HL-60/S4 treated with phorbol 12-myristate 13-acetate at 8.2 ng/mL for 4 days and 3 days (cell line): ENCODE data around the gene COL11A2.

ENCODE experiments used
- in situ Hi-C: fragments of 300-500 bp; cut with MboI; formaldehyde crosslinking; loops from 2 replicates; pipeline ENCODE4 v1.15.0; 2022; ENCODE audit warnings: low sequenced_read_pairs

COL11A2 gene

GRCh38 chr6:33172688-33173534, 19.4 kb downstream of the COL11A2 start:
- in situ Hi-C loops, result no loop called here

DNA sequence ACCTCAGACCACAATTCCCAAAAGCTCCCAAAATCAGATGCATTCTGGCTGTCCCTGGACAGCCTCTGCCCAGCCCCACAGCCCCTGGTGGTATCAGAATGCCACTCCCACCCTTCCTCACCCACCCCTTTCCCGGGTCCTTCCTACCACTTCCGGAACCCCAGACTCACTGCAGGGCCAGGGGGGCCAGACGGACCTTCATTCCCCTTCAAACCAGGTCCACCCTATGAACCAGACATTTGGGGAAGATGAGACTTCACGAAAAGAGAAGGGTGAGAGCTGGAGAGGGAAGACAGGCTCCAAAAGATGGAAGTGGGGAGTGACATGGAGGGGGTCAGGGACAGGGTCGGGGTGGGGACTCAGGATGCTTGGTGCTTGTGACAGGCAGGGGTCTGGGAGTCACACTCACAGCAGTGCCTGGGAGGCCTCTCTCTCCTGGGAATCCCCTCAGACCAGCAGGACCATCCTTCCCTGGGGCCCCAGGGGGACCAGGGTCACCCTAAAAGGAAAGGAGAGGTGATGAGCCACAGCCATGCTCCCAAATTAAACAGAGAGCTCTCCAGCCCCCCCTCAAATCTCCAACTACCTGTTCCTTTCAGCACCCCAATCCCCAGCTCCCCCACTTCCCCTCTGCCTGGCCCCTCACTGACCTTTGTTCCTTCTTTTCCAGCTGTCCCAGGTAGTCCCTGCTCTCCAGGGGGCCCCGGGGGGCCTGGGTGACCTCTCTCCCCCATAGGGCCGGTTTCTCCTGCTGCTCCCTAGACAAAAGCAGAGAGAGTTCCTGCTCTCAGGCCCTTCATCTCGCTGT, 20.2 kb downstream of the COL11A2 start:
- in situ Hi-C loops, result no loop called here

- in situ Hi-C loops, result no loop called here
Measured at GRCh38 chr6:33171016-33171879, 21.0 kb downstream of the COL11A2 start.

DNA sequence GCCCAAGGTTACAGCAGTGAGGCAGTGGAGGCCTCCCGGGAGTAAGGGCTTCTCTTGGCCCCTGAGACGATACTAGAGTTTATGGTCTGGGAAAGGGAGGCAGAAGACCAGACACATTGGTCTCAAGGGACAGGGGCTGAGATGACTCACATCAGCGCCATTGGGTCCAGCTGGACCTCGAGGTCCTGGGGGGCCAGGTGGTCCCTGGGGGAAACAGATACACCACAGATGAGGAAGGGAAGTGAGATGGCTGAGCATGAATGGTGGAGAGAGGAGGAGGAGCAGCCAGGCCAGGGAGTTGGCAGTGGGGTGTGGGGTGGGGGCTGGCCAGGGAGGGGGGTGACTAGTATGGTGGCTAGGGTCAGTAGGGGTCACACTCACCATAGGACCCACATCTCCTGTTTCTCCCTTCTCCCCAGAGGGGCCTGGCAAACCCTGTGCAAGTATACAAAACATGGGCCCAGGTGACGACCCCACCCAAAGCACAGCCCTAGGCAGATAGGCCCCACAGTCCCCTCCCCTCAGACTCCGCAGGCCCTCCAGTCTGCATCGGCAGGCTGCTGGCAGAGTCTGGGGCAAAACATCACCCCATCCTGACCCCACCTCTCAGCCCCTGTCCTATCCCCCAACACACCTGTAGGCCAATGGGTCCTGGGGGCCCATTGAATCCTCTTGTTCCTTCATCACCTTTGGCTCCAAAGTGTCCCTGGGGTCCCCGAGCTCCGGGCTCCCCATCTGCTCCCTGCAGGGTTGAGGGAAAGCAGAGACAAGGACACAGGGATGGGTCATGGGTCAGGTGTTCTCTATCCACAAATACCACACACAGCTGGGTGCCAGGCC, 21.9 kb downstream of the COL11A2 start:
- in situ Hi-C loops, result no loop called here

DNA sequence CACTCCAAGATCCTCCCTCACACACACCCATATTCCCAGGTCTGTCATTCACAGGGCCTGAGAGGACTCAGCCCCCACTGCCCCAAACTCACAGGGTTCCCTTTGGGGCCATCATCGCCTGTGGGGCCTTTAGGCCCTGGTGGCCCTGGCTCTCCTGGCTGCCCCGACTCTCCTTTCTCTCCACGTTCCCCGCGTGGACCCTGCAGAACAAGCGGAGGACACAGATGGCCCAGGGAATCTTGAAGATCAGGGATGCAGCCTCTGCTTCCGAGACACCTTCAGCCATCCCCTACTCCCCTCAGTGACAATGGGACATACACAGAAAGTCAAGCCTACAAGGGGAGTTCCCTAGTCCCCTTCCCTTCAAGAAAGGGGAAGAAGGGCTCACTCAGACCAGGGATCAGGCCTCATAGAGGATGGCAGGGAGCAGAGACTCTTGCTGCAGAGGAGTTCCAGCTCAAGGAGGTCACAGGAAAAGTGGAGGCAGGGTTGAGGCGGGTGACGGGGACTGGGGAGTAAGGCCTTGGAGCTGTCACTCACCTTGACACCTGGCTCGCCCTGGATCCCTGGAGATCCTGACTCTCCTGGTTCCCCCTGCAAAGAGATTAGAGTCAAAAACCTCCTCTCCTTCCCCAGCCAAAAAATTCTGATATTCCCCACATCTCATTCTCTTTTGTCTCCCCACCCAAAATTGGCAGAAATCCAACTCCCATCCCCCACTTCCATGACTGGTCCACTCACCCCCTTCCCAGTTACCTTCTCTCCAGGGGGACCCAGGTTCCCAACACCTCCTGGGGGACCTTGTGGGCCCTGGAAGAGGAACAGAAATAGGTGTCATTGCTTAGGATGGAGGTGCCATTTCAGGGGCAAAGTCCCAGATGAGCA, 22.7 kb downstream of the COL11A2 start:
- in situ Hi-C loops, result no loop called here

DNA sequence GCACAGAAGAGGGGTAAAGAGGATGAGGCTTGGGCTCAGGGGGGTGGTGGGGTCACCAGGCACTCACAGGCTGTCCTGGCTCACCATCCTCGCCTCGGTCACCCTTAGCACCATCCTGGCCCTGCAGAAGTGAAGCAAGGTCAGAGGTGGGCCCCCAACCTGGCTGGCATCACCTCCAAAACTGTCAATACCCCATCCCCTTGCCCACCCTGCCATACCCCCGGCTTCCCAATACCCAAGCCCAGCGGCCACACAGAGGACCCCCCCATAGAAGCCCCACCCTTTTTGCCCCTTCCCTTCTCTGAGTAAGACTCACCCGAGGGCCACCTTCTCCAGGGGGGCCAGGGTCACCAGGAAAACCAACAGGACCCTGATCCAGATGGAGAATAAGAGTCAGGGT, 23.6 kb downstream of the COL11A2 start:
- in situ Hi-C loops, result no loop called here

- in situ Hi-C loops, result no loop called here
Measured at GRCh38 chr6:33168284-33168601, 24.0 kb downstream of the COL11A2 start.

DNA sequence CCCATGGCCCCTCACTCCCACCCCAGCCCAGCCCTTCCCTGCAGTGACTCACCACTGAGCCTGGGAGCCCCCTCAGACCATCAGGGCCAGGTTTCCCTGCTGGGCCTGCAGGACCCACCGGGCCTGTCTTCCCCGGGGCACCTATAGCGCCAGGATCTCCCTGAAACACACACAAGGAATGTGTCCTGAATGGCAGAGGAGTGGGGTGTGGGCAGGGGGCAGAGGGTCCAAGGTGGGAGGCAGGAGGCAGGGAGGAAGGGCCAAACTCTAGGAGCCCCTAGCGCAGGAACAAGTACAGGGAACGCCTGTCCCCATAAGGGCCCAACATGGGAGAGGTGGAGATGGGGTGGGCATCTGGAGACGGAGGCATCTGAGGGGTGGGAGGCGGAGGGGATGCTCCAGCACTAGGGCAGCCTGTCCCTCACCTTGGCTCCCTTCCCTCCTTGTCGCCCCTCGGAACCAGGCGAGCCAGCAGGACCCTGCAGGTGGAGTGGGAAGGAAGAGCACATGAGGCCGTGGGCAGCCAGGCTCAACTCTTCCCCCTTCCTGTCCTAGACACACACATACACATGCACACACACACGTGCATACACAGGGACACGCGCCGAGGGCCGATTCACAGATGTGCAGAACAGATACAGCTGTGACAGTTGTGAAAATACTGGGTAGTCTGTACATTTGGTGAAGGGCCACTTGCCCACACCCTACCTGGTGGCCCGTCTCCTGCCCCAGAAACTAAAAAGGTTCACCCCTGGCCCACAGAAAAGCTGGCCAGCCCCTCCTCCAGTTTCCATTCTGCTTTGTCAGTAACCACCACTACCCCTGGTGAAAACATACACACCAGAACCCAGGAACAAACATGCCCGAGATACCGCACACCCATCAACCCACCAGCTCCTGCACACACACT, 24.6 kb downstream of the COL11A2 start:
- in situ Hi-C loops, result no loop called here

DNA sequence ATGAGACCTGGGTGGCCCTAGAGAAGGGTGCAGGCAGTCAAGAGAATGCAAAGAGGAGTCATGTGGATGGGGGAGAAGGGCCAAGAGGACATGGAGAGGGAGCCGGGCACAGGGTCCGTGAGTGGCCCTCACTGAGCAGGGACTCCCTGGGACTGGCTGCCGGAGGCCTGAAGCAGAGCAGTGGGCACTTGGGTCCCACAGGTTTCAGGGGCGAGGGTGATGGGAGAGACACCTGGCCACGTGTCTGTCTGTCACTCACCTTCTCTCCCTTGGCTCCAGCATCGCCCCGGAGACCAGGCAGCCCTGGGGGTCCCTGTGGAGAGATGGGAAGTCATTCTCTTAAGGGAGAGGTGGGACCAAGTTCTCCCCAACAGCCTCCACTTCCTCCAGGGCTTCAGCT, 25.5 kb downstream of the COL11A2 start:
- in situ Hi-C loops, result no loop called here

GRCh38 chr6:33166363-33166762, 25.9 kb downstream of the COL11A2 start:
- in situ Hi-C loops, result no loop called here

DNA sequence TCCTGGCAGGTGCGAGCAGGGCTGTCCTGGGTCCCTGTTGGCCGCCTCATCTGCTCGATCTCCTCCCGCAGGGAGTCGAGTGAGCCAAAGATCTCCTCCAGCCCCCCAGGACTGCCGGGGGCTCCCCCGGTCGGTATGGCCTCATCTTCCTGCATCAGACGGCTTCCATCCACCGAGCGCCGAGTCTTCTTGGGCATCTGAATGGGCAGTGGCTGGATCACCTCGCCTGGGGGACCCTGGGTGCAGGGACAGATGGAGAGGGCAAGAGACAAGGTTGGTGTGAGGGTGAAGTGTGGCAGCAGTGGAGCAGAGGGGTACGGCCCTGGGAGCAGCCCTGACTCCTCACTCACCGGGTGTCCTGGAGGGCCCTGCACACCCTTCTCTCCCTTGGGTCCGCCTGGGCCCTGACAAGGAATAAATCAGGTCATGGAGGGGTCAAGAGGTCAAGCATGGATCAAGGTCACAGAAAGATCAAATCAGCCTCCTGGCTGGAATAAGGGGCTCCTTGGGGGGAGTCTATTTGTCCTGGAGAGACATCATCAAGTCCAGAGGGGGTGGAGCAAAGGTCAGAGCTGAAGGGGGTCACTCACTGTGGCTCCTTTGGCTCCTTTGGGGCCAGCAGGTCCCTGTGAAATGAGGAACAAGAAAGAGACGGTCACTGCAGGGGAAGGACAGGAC, 26.5 kb downstream of the COL11A2 start:
- in situ Hi-C loops, result no loop called here

- in situ Hi-C loops, result no loop called here
Measured at GRCh38 chr6:33164665-33165373, 27.4 kb downstream of the COL11A2 start.

DNA sequence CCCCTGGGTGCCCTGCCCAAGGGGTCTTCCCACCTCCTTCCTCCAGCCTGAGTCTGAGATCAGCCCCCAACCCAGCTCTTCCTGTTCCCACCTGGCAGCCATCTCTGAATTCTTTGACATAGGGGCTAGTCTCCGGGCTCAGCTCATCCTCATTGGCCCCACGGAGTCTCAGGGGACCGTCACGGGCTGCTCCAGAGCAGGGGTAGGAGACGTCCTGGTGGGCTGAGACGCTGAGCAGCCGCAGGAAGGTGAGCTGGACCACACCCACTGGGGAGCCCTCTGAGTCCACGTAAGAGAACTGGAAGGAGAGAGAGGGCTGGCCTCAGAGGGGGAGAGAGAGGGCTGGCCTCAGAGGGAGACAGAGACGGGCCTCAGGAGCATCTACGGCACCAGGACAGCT, 28.1 kb downstream of the COL11A2 start:
- in situ Hi-C loops, result no loop called here

DNA sequence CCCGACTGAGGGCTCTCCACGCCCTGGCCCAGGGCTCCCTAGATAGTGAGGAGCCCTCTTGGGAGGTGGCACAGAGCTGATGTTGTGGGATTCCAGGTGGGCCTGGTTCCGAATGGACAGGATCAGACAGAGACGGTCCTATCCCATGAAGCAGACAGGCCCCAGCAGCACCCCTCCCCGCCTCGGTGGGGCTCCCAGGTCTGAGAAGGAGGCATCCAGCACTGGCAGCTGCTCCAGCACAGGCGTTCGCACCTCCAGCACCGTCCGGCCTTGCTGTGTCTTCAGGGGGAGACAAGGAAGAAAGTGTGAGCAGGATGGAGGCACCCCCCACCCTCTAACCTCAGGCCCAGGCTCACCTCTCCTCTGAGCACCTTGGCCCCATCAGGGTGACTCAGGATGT, 28.7 kb downstream of the COL11A2 start:
- in situ Hi-C loops, result no loop called here

DNA sequence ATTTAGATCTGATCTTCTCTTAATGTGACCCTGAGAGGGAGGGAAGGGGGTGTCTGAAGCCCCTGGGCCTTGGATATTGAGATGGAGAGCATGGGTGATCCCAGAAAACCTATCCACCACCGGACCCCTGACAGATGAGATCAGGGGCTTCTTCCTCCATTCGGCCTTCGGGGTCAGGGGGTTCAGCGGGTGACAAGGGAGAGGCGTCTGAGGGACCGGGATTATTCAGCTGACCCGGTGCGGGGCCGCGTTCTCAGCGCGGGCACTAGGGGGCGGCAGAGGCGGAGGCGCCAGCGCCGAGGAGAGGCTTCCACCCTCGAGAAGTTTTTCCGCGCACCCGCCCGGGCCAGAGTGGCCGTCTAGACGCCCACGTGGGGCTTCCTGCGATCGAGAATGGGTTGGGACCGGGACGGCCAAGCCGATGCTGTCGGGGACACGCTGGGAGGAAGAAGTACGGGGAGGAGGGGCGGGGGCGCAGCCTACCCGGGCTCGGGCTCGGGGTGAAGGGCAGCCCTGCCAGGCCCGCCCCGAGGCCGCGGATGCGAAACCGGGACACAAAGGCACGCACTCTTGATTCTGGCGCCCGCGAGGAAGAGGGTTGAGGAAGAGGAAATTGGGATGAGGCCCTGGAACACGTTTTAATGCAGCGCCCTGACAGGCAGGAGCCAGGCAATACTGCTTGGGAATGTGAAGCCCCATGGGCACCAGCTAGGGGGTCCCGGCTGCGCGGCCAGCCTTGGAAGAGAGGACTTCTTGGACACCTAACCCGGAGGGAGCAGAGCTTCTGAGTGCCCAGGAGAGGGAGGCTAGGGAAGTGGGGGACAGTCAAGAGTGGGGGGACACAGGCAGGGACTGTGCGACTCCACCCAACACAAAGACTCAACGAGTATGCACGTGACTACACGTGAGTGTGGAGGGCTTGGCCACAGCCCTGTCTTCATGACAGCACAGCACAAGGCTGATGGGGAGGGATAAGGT, 30.6 kb downstream of the COL11A2 start:
- in situ Hi-C loops, result no loop called here

GRCh38 chr6:33160728-33161344, 31.4 kb downstream of the COL11A2 start:
- in situ Hi-C loops, result no loop called here
